ENCODE data around the gene ARHGAP15.
A peak's percentile ranks its signal among the peaks of the same experiment; 100 is the strongest.

Gene ARHGAP15

DNA sequence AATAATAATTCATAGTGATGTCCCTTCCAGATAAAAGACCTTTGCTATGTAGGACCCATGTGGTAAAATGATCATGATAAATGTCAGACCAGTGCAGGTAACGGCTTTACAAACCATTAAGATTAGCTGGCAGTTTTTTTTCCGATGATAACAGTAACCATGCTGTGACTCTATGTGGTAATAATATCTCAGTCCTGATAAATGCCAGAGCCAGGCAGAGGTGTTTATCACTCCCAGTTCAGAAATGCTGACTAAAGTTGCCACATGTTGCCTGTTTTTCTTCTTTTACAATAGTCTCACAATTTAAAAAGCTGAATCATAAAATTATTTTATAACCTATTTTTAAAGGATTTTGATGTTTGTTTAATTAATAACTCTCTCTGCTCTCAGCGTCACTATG is 565.1 kb downstream of the ARHGAP15 start:
- no peak for DNase-seq

DNA sequence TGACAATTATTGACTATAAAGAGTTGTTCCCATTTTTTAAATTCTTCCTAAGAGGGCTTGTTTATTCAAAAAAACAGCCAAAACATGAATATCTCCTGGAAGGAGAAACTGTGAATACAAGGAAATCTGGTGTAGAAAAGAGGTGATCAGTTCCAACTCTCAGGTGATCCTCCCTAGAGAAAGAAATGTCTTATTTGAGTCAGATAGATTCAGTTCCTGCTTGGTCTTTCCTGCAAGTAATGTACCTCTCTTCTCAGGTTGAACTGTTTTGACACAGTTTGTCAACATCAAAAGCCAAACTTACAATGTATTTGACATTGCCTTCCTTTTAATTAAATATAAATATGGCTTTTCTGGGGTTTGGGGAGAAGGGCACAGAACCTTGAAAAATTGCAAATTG is 567.4 kb downstream of the ARHGAP15 start:
- DNase-seq: no peak

DNA sequence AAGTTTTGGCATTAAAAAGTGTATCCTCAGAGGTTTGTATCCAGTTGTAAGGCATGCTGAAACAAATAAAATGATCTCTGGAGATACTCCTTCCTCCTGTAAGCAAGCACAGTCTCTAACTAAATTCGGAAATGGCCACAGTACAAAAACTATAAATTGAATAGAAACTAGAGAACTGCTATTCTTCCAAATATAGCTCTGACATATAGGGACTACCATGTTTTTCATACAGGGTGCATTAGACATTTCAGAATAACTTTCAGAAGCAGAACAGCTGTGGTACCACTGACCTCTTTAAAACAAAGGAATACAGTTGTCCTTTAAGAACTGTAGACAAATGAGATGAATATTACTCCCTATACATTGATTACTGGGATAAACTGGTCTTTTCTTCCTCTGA is 568.5 kb downstream of the ARHGAP15 start:
- DNase-seq: no peak

DNA sequence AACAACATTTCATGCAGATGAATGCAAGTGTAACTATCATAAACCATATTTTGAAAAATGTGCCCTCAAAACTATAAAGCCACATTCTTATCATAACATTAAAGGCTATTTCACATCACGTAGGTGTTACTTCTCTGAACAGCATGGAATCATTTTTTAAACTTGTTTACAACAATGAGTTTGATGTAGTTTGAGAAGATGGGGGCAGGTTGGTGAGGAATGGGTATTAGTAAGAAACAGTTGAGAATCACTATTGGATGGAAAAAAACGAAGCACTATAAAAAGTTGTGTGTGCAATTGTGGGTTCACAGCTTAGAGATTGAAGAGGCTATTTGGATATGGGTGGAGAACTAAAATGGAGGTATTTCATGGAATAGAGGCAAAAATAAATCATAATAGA is 569.1 kb downstream of the ARHGAP15 start:
- DNase-seq: no peak

DNA sequence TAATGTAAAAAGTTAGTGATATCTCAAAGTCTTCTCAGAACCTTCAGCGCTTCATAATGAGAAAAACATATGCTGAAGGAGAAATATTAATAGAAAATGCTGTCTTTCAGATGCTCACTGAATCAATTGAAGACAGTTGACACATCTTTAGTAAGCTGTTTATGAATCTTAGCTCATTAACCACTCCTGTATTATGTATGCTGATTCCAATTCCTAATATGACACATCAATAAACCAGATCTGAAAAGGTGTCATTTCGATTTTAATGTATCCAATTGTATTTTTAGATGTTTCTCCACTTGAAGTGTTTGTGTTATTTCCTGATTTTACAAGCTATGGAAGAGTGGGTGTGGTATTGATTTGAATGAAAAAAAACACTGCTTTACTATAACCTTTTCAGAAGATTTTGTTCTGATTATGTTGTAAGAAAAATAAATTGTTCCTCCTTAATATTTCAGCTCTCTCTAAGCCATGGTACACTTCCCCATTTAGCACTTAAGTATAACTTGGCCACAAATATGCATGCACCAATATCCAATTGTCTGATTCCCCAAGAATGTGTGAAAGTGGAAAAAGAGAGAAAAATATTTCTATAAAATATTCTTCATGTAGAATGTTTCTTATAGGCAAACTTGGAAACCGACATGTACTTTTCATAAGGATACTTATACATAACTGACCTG is 569.8 kb downstream of the ARHGAP15 start:
- DNase-seq: no peak

DNA sequence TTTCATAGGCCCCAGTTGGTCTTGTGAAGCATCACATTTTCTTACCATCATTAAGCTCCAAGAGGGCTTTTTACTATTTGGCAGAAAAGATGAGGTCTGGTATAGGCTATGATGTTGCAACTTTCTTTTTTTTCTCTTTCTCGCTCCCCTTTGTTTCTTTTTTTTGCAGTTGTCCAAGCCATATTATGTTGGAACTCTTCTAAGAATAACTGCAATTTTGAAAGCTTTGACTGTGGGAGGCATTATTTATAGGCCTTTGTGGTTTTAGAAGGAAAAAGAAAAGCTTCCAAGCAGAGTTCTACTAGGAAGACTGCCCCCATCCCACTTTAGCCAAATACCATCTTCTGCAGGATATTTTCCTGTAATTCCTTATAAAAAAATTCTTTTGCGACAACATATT is 571.6 kb downstream of the ARHGAP15 start:
- no peak for DNase-seq

DNA sequence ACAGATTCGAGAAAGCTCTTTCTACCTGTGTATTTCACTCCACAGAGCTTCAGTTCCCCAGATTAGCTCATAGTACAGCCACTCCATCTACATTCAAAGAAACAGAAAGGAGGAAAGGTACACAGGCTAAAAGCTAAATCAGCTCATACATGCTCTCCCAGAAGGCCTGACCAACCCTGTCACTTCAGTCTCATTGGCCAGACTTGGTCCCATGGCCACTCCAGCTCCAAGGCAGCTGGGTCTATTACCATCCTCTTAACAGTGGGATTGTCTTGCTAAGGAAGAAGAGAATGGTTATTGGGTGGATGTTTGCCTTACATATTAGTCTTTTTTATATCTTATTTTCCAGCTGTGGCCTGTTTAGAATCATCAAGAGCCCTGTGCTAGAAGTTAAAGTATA is 572.6 kb downstream of the ARHGAP15 start:
- no peak for DNase-seq

DNA sequence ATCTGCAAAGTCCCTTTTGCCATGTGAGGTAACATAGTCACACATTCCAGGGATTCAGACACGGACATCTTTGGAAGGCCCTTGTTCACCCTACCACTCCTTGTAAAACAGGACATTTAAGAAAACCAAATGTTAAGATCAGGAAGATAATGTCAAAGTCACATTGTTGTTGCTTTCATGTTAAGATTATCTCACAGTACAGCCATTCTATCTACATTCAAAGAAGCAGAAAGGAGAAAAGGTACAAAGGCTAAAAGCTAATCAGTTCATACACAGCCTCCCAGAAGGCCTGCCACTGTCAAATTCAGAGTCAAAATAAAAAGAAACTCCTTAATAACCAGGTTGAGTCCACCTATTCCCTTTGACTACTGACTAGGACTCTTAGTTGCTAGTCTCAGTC is 573.7 kb downstream of the ARHGAP15 start:
- no peak for DNase-seq

DNA sequence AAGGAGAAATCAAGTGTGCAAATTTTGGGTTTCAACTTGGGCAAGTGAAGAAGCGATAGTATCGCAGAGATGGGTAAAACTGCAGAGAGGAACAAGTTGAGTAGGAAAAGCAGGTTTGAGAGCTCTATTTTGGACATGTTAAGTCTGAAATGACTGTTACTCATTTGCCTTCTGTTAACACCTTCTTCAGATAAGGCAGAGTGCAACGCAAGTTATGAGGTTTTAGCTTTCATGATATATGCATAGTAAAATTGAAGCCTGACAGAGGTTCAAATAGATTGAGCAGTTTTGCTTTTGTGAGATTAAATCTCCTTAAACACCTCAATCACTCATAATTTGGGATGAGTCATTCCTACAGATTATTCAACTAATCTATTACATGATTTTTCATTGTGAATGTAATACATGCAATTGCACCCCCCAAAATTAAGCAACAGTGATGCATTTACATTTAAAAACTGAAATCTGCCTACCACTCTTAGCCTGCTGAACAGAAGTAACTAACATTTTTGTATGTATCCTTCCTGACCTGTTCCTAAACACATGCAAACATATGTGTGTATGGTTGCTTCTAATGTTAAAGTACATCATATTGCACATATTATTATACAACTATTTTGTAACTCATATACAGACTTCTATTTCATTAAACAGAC is 575.4 kb downstream of the ARHGAP15 start:
- DNase-seq: no peak

DNA sequence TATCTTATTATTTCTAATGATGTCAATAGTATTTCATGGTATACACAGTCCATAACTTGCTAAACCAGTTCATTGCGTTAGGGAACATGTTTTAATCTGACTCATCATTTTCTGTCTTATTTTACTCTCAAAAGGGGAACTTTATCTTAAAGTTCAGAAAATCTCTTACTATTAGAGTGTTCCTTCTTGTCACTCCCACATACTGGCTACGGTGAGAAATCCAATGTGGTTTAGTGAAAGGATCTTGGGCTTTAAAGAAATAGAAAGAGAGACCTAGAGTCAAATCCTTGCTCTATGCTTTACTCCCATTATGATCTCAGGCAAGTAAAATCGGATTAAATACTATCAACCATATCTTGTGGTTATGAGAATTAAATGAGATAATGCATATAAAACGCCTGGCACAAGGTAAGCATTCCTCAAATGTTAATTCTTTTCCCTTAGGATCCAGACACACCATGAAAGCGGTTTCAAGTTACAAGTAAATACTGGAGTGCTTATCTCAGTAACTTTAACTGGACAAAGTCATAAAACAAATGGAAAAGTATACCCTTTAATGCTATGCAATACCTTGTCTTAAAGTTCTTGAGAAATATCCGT is 576.0 kb downstream of the ARHGAP15 start:
- DNase-seq: no peak

DNA sequence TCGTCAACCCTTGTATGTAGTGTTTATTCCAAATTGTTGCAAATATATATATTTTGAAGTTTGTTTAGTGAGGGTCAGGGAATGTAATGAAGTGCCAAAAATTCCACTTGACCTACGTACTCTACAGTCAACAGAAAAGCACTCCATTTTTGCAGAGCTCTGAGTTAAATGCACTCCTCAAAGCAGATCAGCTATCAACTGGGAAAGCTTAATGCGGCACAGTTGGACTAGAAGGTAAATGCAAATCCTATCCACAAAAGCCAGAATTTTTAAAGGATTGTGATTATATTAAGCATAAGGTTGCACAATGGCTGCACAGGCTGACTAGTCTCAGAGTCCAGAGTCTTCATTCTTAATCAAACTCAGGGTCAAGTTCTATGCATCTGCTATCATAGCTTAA is 577.1 kb downstream of the ARHGAP15 start:
- DNase-seq: no peak

DNA sequence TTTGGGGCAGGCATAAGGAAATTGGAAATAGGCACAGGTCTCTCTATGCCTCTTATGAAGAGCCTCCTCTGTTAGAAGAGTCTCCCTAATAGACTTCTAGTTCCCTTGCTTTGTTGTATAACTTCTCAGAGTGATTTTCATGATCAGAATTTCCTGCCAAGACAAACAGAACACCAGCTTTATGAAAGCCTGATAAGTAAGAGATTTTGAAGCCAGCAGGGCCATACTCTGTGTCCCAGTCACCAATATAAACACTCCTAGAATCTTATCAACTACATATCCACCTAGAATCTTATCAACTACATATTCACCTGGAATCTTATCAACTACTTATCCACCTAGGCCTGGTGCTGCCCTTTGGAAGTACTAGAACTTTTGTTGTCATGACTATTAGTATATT is 579.5 kb downstream of the ARHGAP15 start:
- no peak for DNase-seq

DNA sequence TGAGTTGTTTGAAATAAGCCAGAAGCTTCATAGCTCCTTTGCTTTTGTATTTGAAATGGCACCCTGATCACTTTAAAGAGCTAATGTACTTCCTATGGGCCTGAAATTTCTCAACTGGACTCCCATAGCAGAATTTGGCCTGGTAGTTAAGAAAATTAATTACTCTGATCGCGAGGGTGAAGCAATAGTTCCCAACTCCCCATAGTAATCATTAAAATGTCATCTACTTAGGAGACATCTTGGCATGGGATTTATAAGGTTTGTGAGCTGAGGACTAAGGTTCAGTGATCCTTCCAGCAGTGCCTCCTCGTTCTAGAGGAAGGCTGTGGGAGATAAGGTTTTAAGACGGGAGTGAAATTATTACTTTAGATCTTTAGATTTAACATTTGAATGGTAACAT is 581.0 kb downstream of the ARHGAP15 start:
- no peak for DNase-seq

DNA sequence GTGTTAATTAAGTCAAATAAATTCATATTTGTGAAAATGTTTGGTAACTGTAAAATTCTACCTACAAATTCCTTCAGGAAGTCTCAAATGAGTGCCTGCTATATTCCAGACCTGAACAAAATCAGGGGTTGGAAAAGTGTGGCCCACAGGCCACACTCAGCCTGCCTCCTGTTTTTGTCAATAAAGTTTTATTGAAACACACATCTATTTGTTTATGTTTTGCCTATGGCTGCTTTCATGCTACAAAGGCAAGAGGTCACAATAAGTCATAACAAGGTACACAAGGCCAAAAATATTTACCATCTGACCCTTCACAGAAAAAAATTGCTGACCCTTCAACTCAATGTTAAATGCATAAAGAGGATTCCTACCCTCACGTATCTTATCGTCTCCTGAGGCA is 581.7 kb downstream of the ARHGAP15 start:
- no peak for DNase-seq

DNA sequence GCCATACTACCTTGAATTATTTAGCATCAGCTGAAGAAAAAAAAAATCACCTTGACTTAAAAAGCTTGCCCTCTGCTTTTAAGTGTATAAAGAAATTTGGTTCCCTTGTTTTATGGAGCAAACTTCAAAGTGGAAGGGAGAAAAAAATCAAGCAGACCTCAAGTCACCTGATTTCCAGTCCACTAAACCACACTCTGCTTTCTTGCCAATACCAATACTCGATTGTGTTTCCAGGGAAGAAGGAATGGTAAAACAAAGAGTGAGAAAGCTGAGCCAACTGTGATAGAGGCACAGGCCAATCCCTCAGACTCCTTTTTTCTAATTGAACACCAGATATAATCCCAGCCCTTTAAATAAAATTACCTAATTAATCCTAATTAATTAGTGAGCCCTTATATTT is 587.3 kb downstream of the ARHGAP15 start:
- DNase-seq: no peak

DNA sequence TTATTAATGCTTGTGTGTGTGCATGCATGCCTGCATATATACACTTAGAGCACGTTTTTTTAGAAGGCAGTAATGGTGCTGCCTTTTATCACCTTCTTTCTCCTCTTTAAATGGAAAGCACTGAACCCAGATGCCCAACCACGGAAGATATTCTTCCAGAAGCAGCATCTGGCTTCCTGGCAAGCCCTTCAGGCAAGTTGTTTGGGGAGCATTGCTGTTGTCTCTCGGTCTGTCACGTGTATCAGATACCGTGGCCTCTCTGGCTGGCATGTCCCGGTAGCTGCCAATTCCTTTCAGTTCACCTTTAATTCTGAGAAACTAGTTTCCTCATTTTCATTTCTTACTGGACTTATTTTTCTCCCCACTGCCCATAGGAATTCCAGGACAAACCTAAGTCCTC is 587.8 kb downstream of the ARHGAP15 start:
- DNase-seq: peak in 2 of 14 donors; percentile 3 to 11

DNA sequence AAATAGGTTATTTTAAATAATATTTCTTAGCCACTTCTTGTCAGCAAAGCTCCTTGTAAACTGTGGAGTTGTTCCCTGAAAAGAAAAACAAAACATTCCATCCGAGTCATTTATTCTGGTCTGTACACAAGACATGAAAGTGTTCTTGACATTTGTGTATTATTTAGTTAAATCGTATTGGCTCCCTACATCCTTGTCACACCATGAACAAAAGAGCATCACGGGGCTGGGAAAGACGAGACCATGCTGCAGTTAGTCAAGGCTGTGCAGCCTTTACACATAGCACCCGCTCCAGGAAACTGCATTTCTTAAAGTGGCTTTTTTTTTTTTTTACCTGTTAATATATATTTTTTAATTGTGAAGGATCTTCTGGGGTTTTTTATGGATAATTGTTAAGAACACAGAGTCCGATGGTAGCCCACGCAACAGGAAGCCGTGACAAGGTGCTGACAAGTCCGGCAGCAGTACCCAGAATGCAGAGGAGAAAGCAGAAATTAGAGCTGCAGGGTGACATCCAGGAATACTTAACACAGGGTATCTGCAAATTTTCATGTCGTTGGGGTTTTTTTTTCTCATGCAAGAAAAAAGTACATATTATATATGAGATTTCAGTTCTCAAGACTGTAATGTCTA is 588.4 kb downstream of the ARHGAP15 start:
- DNase-seq: no peak

DNA sequence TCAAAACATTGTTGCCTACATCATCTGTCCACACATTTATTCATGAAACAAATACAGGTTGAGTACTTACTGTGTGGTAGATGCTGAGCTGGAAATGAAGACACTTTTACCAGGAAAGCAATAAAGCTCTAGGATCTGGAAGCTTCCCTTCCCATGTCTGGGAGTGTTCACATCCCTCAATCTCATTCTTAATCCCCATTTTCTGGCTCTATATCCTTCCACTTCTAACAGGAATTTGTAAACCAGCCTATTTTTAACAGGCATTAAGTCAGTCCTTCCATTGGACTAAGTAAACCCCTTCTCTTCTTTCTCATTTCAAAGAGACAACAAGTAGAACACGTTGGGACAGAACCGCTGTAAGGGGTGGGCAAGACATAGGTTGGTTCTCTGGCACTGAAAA is 589.5 kb downstream of the ARHGAP15 start:
- no peak for DNase-seq

DNA sequence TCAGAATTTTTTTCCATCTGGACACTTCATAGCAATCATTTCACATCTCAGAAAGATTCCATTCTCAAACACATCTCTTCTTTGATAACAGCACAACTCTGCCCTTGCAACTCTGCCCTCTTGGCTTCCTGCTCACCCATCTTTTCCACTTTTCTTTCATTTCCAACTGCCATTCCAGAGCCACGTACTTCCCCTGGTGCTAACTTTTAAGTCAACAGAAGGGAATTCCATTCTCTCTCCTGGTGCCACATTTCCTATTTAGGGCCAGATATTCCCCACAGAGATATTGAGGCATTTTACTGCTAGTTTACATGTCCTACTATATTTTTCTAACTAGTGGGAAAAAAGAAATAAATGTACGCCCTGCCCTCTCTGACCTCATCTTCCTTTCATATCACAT is 590.2 kb downstream of the ARHGAP15 start:
- DNase-seq: no peak

DNA sequence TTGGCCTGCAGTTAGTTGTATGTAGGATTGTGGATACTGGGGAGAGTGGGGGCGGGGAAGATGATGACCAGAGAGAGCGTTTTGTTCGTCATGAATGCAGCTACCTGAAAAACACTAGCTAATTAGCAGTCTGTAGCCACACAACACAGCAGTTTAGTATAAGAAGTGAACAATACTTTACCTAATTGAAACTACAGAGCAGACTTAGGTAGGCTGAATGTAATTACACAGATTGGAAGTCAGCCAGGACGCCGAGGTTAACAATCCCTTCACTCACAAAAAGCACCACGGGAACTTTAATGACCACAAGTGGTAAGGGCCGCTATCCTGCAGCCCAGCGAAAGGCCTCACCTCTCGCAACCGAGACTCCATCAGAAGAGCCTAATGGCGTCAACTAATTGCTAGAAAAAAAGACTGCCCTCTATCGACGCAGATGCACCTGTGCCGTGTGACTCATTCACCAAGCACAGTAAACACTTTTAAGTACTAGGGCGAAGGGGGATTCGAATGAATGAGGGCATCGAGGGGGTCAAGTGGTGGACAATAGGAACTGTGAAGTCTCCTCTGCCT is 591.0 kb downstream of the ARHGAP15 start:
- no peak for DNase-seq

DNA sequence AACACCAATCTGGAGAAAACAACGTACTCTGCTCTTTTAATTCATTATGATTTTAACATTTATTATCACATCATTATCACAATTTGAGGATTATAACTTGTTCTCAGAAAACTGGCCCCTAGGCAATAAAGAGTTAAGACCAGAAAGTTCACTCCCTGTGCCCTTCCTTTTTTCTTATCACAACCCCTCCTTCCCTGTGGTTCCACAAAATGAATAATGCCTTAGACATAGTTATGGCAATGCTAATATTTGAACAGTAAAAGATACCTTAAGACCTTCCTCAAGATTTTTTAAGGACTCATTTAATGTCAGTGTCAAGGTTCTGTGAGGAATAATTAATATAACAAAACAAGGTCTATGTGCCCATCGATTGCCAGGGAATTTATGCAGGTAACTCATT is 596.2 kb downstream of the ARHGAP15 start:
- DNase-seq: no peak

DNA sequence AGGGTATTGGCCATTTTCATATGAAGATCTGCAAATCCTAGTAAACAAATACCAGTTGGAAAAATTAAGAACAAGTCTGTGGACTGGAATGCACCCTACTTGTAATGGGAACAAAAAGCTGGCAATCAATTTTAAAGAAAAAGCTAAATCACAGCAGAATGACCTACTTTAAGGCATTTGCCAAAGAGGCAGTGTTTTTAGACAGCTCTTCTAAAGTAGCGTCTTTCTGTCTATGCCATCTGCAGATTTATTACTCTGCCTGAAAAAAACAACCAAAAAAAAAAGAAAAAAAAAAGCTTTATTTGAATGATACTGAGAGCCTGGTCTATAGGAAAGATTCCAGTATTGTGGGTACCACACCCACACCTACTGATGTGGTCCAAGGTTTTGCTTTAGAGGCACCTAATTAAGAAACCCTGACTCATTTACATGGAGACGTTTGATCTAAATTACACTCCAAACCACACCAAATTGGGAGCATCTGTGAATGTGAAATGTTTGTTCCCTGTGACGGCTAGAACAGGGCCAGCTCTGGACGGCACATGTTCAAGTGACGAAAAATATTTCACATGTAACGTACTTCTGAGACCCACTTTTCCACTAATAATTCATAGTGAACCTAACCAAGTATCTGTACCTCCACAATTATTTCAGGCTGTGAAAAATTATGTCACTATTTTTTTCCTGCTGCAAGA is 597.1 kb downstream of the ARHGAP15 start:
- DNase-seq: no peak

DNA sequence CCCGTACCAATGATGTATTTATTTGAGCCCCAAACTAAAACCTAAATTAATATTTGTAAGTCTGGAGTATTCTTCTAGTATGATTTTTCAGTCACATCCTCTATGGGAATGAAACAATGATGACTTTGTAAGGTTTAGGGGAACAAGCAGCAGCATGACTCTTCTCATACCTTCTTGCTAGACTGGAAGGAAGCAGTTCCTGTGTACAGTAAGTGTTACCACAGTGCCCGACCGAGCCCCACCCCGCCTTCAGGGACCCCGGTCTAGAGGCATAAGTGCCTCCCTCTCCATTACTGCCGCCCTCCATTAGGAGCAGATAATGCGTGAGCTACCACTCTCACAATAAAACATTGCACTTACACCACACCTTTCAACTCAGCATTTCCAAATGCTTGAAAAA is 599.3 kb downstream of the ARHGAP15 start:
- no peak for DNase-seq
